IMR-90 (cell line): ENCODE results near the gene IGF1R.

ENCODE experiments used
- BHLHE40 ChIP-seq: fragments of 150-350 bp; IDR thresholded peaks from 2 replicates; pipeline ENCODE4 v1.6.1; 2016; ENCODE audit warnings: mild to moderate bottlenecking, low read depth, low read length
- CHD1 ChIP-seq: IDR thresholded peaks from 2 replicates; pipeline ENCODE4 v1.6.1; 2012; ENCODE audit warnings: low read depth, low read length, improper control_type of control experiment
- CTCF ChIP-seq: conservative IDR thresholded peaks from 2 replicates; pipeline ENCODE4 v1.5.1; 2012; ENCODE audit warnings: mild to moderate bottlenecking, low read depth, low read length, improper control_type of control experiment
- FOS ChIP-seq: fragments of 150-350 bp; IDR thresholded peaks from 2 replicates; pipeline ENCODE4 v1.6.1; 2016; ENCODE audit warnings: low read depth, low read length
- MXI1 ChIP-seq: IDR thresholded peaks from 2 replicates; pipeline ENCODE4 v1.6.1; 2012; ENCODE audit warnings: low read depth, mild to moderate bottlenecking, low read length, moderate library complexity, borderline replicate concordance
- NFE2L2 ChIP-seq: fragments of 150-350 bp; IDR thresholded peaks from 2 replicates; pipeline ENCODE4 v1.6.1; 2016; ENCODE audit warnings: low read depth, mild to moderate bottlenecking, low read length
- POLR2A ChIP-seq: IDR thresholded peaks from 2 replicates; pipeline ENCODE4 v1.6.1; 2012; ENCODE audit warnings: mild to moderate bottlenecking, low read depth, low read length
- RAD21 ChIP-seq: IDR thresholded peaks from 2 replicates; pipeline ENCODE4 v1.6.1; 2012; ENCODE audit warnings: low read length, improper control_type of control experiment
- RCOR1 ChIP-seq: IDR thresholded peaks from 2 replicates; pipeline ENCODE4 v1.6.1; 2012; ENCODE audit warnings: mild to moderate bottlenecking, low read length, improper control_type of control experiment; ENCODE audit not compliant: insufficient replicate concordance
- RFX5 ChIP-seq: IDR thresholded peaks from 2 replicates; pipeline ENCODE4 v1.8.0; 2012; ENCODE audit warnings: low read depth, mild to moderate bottlenecking, low read length, moderate library complexity
- SMC3 ChIP-seq: fragments of 150-350 bp; IDR thresholded peaks from 2 replicates; pipeline ENCODE4 v1.6.1; 2016; ENCODE audit warnings: low read depth, mild to moderate bottlenecking, antibody characterized with exemption, low read length, moderate library complexity
- TF ChIP-seq, protein P1 (sequence below): fragments of 150-350 bp; IDR thresholded peaks from 2 replicates; pipeline ENCODE4 v1.6.1; 2017; ENCODE audit warnings: mild to moderate bottlenecking, antibody characterized with exemption, low read length, low read depth
- TF ChIP-seq, protein P2 (sequence below): fragments of 150-350 bp; IDR thresholded peaks from 2 replicates; pipeline ENCODE4 v1.6.1; 2016; ENCODE audit warnings: low read depth, mild to moderate bottlenecking, low read length, moderate library complexity, borderline replicate concordance

- TF ChIP-seq, protein P1, sequence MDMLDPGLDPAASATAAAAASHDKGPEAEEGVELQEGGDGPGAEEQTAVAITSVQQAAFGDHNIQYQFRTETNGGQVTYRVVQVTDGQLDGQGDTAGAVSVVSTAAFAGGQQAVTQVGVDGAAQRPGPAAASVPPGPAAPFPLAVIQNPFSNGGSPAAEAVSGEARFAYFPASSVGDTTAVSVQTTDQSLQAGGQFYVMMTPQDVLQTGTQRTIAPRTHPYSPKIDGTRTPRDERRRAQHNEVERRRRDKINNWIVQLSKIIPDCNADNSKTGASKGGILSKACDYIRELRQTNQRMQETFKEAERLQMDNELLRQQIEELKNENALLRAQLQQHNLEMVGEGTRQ: no peak
- TF ChIP-seq FOS (no peak), NFE2L2 (no peak), CTCF (no peak), BHLHE40 (no peak), POLR2A (no peak), RAD21 (no peak), RCOR1 (no peak), SMC3 (no peak), MXI1 (no peak), RFX5 (no peak), CHD1 (no peak)
- TF ChIP-seq, protein P2, sequence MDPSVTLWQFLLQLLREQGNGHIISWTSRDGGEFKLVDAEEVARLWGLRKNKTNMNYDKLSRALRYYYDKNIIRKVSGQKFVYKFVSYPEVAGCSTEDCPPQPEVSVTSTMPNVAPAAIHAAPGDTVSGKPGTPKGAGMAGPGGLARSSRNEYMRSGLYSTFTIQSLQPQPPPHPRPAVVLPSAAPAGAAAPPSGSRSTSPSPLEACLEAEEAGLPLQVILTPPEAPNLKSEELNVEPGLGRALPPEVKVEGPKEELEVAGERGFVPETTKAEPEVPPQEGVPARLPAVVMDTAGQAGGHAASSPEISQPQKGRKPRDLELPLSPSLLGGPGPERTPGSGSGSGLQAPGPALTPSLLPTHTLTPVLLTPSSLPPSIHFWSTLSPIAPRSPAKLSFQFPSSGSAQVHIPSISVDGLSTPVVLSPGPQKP: no peak
Measured at GRCh38 chr15:98718426-98719136, 70.2 kb downstream of the IGF1R start.
